Measurements from ENCODE around the gene ZFPM1.

The ZFPM1 gene

DNA sequence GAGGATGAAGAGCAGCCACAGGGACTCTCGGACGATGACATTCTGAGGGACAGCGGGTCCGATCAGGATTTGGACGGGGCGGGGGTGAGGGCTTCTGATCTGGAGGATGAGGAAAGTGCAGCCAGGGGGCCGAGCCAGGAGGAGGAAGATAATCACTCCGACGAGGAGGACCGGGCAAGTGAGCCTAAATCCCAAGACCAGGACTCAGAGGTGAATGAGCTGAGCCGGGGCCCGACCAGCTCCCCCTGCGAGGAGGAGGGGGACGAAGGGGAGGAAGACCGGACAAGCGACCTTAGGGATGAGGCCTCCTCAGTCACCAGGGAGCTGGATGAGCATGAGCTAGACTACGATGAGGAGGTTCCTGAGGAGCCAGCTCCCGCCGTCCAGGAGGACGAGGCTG is 124.1 kb downstream of the ZFPM1 start:
- DNase-seq, result no peak

GRCh38 chr16:88578446-88579313 is 125.6 kb downstream of the ZFPM1 start:
- peak in 1 of 6 experiments; percentile 15 for DNase-seq

- no peak for DNase-seq
Measured at GRCh38 chr16:88580371-88580770, 127.3 kb downstream of the ZFPM1 start.

GRCh38 chr16:88581033-88581432 is 128.0 kb downstream of the ZFPM1 start:
- DNase-seq, result no peak

GRCh38 chr16:88582912-88583575 is 130.0 kb downstream of the ZFPM1 start:
- DNase-seq, result no peak

DNA sequence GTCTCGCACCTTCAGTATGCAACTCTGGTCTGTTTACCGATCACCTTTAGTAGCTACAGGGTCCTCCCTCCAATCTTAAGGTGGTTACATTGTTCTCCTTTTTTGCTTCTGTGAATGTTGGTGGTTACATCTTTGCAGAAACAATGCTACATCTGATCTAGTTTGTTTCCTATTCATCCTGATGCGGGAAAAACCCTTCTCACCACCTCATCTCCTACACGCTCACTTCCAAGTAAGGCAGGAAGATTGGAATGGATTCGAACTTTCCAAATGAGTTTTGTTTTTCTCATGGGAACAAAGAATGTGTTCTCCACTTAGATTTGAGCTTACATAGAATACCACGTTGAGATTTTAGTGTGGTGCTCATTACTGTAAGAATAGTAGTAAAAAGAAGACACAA is 131.6 kb downstream of the ZFPM1 start:
- DNase-seq, result no peak

- DNase-seq, result no peak
Measured at GRCh38 chr16:88585269-88585668, 132.2 kb downstream of the ZFPM1 start.

DNA sequence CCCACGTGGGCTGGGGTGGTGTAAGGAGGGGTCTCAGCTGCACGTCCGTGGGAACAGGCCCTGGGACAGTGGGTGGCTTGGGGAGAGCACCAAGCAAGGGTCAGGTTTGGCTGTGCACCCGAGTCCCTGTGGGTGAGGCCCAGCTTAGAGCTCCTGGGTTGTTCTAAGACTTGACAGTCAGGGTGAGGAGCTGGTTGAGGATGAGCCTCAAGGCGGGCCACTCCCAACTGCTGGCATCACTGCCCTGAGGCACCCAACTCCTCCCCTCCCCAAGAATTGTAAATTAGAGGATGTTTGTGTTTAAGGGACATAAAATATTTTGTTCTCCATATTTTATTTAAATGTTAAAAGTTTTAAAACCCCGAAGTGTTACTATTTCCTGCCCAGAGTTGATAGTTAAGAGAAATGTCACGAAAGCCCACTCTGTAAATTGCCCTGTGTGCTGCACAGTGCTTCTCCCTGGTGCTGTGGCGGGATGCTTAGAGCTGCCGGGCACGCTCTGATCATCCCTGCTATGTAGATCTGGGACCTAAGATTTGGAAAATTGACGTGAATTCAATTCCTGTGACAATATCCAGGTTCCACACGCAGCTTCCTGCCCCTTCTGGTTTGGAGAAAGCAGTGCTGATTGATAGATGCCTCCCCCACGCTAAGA is 133.0 kb downstream of the ZFPM1 start:
- no peak for DNase-seq
